PC-3 (cell line): ENCODE measurements around the gene PIGQ. TPM values are rescaled to one million over a fixed set of nuclear protein-coding genes. Genes with fewer than 3 reads are reported as not detected.

Experiments
- ATAC-seq: fragments of 200-7000 bp; cut with Tn5 transposase; 2 replicates; pipeline ENCODE4 v1.9.1; 2020; ENCODE audit warnings: mild to moderate bottlenecking, moderate library complexity
- BruUV-seq: library from RNA; stranded (reverse); fragments of 400-500 nt; replicated peaks from 2 replicates; lab custom pipeline; 2021; lab: Mats Ljungman, UMichigan
- CTCF ChIA-PET: fragments of 300-600 bp; sonication (Branson Sonifier 250); formaldehyde crosslinking; loops from one replicate; lab custom pipeline; 2022; ENCODE audit warnings: antibody characterized with exemption; lab: Charles Lee
- POLR2A ChIA-PET: fragments of 300-600 bp; sonication (Branson Sonifier 250); formaldehyde crosslinking; loops from one replicate; lab custom pipeline; 2022; ENCODE audit warnings: antibody characterized with exemption; ENCODE audit not compliant: unreplicated experiment; lab: Charles Lee
- DNase-seq: peaks from one replicate; pipeline ENCODE4 v3.0.0-alpha.2; 2015
- H2AFZ ChIP-seq: fragments of 300-600 bp; sonication (generic); 2 replicates; pipeline ENCODE4 v1.6.0; 2016; ENCODE audit warnings: antibody characterized with exemption, low read length
- H3F3A ChIP-seq: fragments of 300-600 bp; sonication (generic); one replicate; pipeline ENCODE4 v1.6.0; 2017; ENCODE audit warnings: antibody characterized with exemption, low read length, control low read depth, mild to moderate bottlenecking; ENCODE audit not compliant: unreplicated experiment
- H3K27ac ChIP-seq: fragments of 300-600 bp; sonication (generic); 2 replicates; pipeline ENCODE4 v1.5.1; 2016; ENCODE audit warnings: mild to moderate bottlenecking, low read length
- H3K27me3 ChIP-seq: fragments of 300-600 bp; sonication (generic); 2 replicates; pipeline ENCODE4 v1.6.1; 2016; ENCODE audit warnings: low read length, mixed read lengths
- H3K36me3 ChIP-seq: fragments of 300-600 bp; sonication (generic); 2 replicates; pipeline ENCODE4 v1.6.1; 2016; ENCODE audit warnings: low read depth, mixed run types, low read length, mixed read lengths
- H3K4me1 ChIP-seq: fragments of 300-600 bp; sonication (generic); 2 replicates; pipeline ENCODE4 v1.5.1; 2016; ENCODE audit warnings: low read length; ENCODE audit not compliant: insufficient read depth
- H3K4me2 ChIP-seq: fragments of 300-600 bp; sonication (generic); 2 replicates; pipeline ENCODE4 v1.6.0; 2016; ENCODE audit warnings: low read length
- H3K4me3 ChIP-seq: fragments of 300-600 bp; sonication (generic); 2 replicates; pipeline ENCODE4 v1.5.1; 2016; ENCODE audit warnings: mild to moderate bottlenecking, low read length, mixed read lengths
- H3K79me2 ChIP-seq: fragments of 300-600 bp; sonication (generic); 2 replicates; pipeline ENCODE4 v1.6.1; 2017; ENCODE audit warnings: low read length, mixed read lengths
- H3K9ac ChIP-seq: fragments of 300-600 bp; sonication (generic); 2 replicates; pipeline ENCODE4 v1.6.0; 2016; ENCODE audit warnings: mild to moderate bottlenecking, low read length
- H3K9me2 ChIP-seq: fragments of 300-600 bp; sonication (generic); replicated peaks from 2 replicates; pipeline ENCODE4 v1.6.1; 2016; ENCODE audit warnings: mixed run types, low read length, mixed read lengths
- H3K9me3 ChIP-seq: fragments of 300-600 bp; sonication (generic); 2 replicates; pipeline ENCODE4 v1.6.1; 2016; ENCODE audit warnings: low read length, mixed read lengths
- H4K20me1 ChIP-seq: fragments of 300-600 bp; sonication (generic); 2 replicates; pipeline ENCODE4 v1.6.1; 2016; ENCODE audit warnings: low read length, mixed read lengths
- CTCF ChIP-seq: fragments of 300-600 bp; sonication (generic); conservative IDR thresholded peaks from 2 replicates; pipeline ENCODE4 v1.5.1; 2017; ENCODE audit warnings: antibody characterized with exemption, low read depth, mild to moderate bottlenecking, low read length
- EZH2 ChIP-seq: fragments of 300-600 bp; sonication (generic); IDR thresholded peaks from one replicate; pipeline ENCODE4 v1.6.1; 2017; ENCODE audit warnings: antibody characterized with exemption, mild to moderate bottlenecking, low read length; ENCODE audit not compliant: unreplicated experiment
- EZH2phosphoT487 ChIP-seq: fragments of 300-600 bp; sonication (generic); IDR thresholded peaks from 2 replicates; pipeline ENCODE4 v1.6.1; 2018; ENCODE audit warnings: mild to moderate bottlenecking, antibody characterized with exemption, low read length, borderline replicate concordance
- intact Hi-C: fragments of 100-400 bp; cut with micrococcal nuclease; formaldehyde crosslinking; loops from 2 replicates; pipeline ENCODE4 v1.9.0; 2023
- total RNA-seq: library from RNA; depleted of rRNA; stranded (reverse); fragments of >200 nt; gene quantifications from 2 replicates; pipeline ENCODE4 v1.2.3, GENCODE V29; 2014

PIGQ gene
- total RNA-seq, 1 experiment from 2014 or later: 36.0 TPM

GRCh38 chr16:561957-562938 lies 7.5 kb upstream of the PIGQ start:
- ATAC-seq: no peak
- Histone ChIP-seq H3K36me3 (no peaks in the 10 kb centered on the region), H3K4me2 (no peak overlapping the region), H2AFZ (no peak overlapping the region), H3K9ac (no peak overlapping the region), H4K20me1 (no peaks in the 10 kb centered on the region), H3K4me1 (no peaks in the 10 kb centered on the region), H3K9me2 (no peaks in the 10 kb centered on the region), H3K27ac (no peak overlapping the region), H3K79me2 (no peaks in the 10 kb centered on the region), H3K27me3 (peaks cover 13% of the 10 kb centered on the region), H3K9me3 (no peaks in the 10 kb centered on the region), H3K4me3 (no peak overlapping the region), H3F3A (no peaks in the 10 kb centered on the region)
- POLR2A ChIA-PET: no interaction called here
- TF ChIP-seq EZH2 (no peak), CTCF (no peak), EZH2phosphoT487 (no peak)
- intact Hi-C loops: no loop called here
- no peak for DNase-seq
- CTCF ChIA-PET: interaction anchor here (0.6 kb wide), 1 partner anchor 8 kb away, joined by 5 read pairs; no protein-coding TSS in a partner anchor
- no TSS peak for BruUV-seq

- H3K27ac ChIP-seq: no peak overlapping the region
- H3K36me3 ChIP-seq: no peaks in the 10 kb centered on the region
- H3K4me2 ChIP-seq: no peak overlapping the region
- CTCF ChIA-PET: interaction anchor here (0.6 kb wide), 1 partner anchor 9 kb away, joined by 5 read pairs; no protein-coding TSS in a partner anchor
- no peak for TF ChIP-seq EZH2phosphoT487
- TF ChIP-seq CTCF: no peak
- no peak for TF ChIP-seq EZH2
- no peaks in the 10 kb centered on the region for H4K20me1 ChIP-seq
- ATAC-seq (no peak), DNase-seq (no peak)
- H2AFZ ChIP-seq: no peak overlapping the region
- H3K9me2 ChIP-seq: no peaks in the 10 kb centered on the region
- H3K27me3 ChIP-seq: peaks cover 13% of the 10 kb centered on the region
- intact Hi-C loops: no loop called here
- H3K79me2 ChIP-seq: no peaks in the 10 kb centered on the region
- no TSS peak for BruUV-seq
- H3K9ac ChIP-seq: no peak overlapping the region
- H3K4me1 ChIP-seq: no peaks in the 10 kb centered on the region
- POLR2A ChIA-PET: no interaction called here
- H3K4me3 ChIP-seq: no peak overlapping the region
- no peaks in the 10 kb centered on the region for H3F3A ChIP-seq
- no peaks in the 10 kb centered on the region for H3K9me3 ChIP-seq
Measured at GRCh38 chr16:563072-563644, 6.6 kb upstream of the PIGQ start.
